Pancreas (tissue), 10 donors: Measurements from ENCODE around the gene MTMR10. TPM values are rescaled to one million over a fixed set of nuclear protein-coding genes. Genes with fewer than 3 reads are reported as not detected.

Source experiments
- ATAC-seq, 4 donors: fragments of 200-7000 bp; cut with Tn5 transposase; one replicate each; pipeline versions ENCODE4 v1.8.0 to v1.9.1; 2020; ENCODE audit warnings: mild to moderate bottlenecking in 4 of 4, moderate library complexity in 4 of 4
- DNase-seq, 6 donors: peaks; one replicate each; pipeline ENCODE4 v3.0.0-alpha.2; 2020
- FAIRE-seq: peaks from 2 replicates; lab custom pipeline; 2012; peaks lifted over from hg19 to GRCh38; lab: Jason Lieb, UNC
- H3K27ac ChIP-seq, 4 donors: fragments of 200-600 bp; sonication (generic); 1 replicate in 3 of 4; 2 replicates in 1 of 4; pipeline versions ENCODE4 v1.5.0 to v1.8.0; 2020
- H3K27me3 ChIP-seq, 4 donors: fragments of 200-600 bp; one replicate each; pipeline ENCODE4 v1.8.0; 2021
- H3K36me3 ChIP-seq, 3 donors: fragments of 200-600 bp; sonication (generic) in 1 of 3; one replicate each; pipeline versions ENCODE4 v1.5.0 to v1.8.0; 2020 to 2021
- H3K4me1 ChIP-seq, 3 donors: fragments of 200-600 bp; one replicate each; pipeline ENCODE4 v1.8.0; 2021
- H3K4me3 ChIP-seq, 4 donors: fragments of 200-600 bp; sonication (generic) in 2 of 4; one replicate each; pipeline versions ENCODE4 v1.5.0 to v1.8.0; 2020 to 2021
- H3K9me3 ChIP-seq, 4 donors: fragments of 200-600 bp; one replicate each; pipeline ENCODE4 v1.8.0; 2021
- CTCF ChIP-seq, 4 donors: fragments of 200-600 bp; sonication (generic) in 3 of 4; IDR thresholded peaks; one replicate each; pipeline versions ENCODE4 v1.5.0 to v1.8.0; 2021; ENCODE audit warnings: antibody characterized with exemption in 4 of 4
- WGBS, 2 donors: extraction: QIAGEN DNeasy Blood & Tissue Kit; methylation state at CpG; one replicate each; pipeline ENCODE4 v1.1.7; 2013; 5-methylcytosine and 5-hydroxymethylcytosine counted together
- intact Hi-C, 3 donors: fragments of 100-400 bp; cut with DNase I; formaldehyde crosslinking; loops; one replicate each; pipeline versions ENCODE4 v1.11.1 to v1.14.2; 2022
- polyA plus RNA-seq, 2 donors: library from polyadenylated mRNA; stranded (reverse); fragments of 200-250 nt; gene quantifications; one replicate each; pipeline ENCODE4 v1.2.3, GENCODE V29; 2013
- total RNA-seq, 6 donors: library from RNA; stranded (reverse); fragmentation: NEBNext Ultra II Directional in 4 of 6; extraction: Animal tissue kit (Norgen Biotek cat#: 25700) in 4 of 6; gene quantifications; one replicate each; pipeline versions ENCODE4 v1.2.1 to v1.2.4, GENCODE V29; 2021 to 2023
- donor health status: healthy with polysubstance abuse.
- donor health status: DM: no; HTN: no; CAD: no; lungs with moderate emphysema.
- donor health status: DM: no; HTN: no; CAD: no.
- donor health status: control.
- donor health status: control.
- donor health status: Bipolar disorder and iron deficiency.
- donor health status: DM: yes; HTN: yes; CAD: no.
- donor health status: DM: no; HTN: no; CAD: no.
- donor health status: DM: no; HTN: no; CAD: no.
- donor health status: DM: yes; HTN: yes; CAD: no.

MTMR10 gene
- total and polyA plus RNA-seq, 8 donors = 7.5 to 18.9 (median 12.0) TPM

DNA sequence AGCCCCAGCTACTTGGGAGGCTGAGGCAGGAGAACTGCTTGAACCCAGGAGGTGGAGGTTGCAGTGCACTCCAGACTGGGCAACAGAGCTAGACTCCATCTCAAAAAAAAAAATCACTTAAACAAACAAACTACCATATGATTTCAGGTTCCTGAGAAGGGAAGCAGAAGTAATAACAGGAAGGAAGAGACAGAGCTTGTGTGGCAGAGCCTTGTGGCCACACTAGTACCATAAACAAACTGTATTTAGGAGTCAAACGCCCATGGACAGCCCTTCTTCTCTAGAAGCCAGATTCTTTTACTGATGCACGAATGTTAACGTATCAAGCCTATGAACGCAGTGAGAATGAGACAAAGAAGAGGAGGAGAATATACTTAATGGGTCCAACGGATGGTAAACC is 12.0 kb downstream of the MTMR10 start:
- Histone ChIP-seq H3K36me3 (no peaks in the 10 kb centered on the region), H3K27me3 (no peaks in the 10 kb centered on the region), H3K4me3 (no peak overlapping the region), H3K4me1 (peaks cover 0 to under 1% (median 0%) of the 10 kb centered on the region in 3 donors), H3K27ac (no peak overlapping the region), H3K9me3 (no peaks in the 10 kb centered on the region)
- FAIRE-seq = no peak
- 94 to 95% methylated on average over 5 of the region's 5 CpGs for WGBS, 2 donors
- peak in 1 of 4 donors; percentile 48 for ATAC-seq
- no peak for TF ChIP-seq CTCF (IDR thresholded peaks at IDR 0.05)
- no peak for DNase-seq
- intact Hi-C loops = no loop called here

- no peaks in the 10 kb centered on the region for H3K27me3 ChIP-seq
- H3K4me3 ChIP-seq = no peak overlapping the region
- intact Hi-C loops = no loop called here
- H3K36me3 ChIP-seq = no peaks in the 10 kb centered on the region
- H3K4me1 ChIP-seq = no peaks in the 10 kb centered on the region
- no peak for TF ChIP-seq CTCF (IDR thresholded peaks at IDR 0.05)
- H3K9me3 ChIP-seq = no peaks in the 10 kb centered on the region
- DNase-seq = no peak
- FAIRE-seq = no peak
- ATAC-seq = no peak
- H3K27ac ChIP-seq = no peak overlapping the region
Observed at GRCh38 chr15:30978328-30978727, 13.1 kb downstream of the MTMR10 start.

DNA sequence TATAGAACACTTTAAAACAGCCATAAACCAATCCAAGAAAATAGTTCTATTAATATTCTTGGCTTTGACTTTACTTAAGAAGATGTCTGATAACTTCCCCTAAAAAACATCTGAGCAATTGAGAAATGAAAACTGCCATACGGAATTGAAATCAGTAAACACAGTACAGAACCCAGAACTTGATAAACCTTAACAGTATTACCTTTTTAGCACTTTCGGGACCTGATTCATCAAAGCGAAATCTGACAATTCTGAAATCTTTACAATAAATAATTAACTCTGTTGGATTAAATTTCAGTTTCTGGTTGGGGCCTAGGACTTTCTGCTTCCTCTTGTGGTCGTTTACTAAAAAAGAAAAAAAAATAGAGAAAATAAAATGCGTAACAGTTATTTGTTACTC is 17.3 kb downstream of the MTMR10 start:
- no peaks in the 10 kb centered on the region for H3K27me3 ChIP-seq
- no peak for TF ChIP-seq CTCF (IDR thresholded peaks at IDR 0.05)
- H3K4me1 ChIP-seq = no peaks in the 10 kb centered on the region
- 66 to 73% methylated on average over 5 of the region's 5 CpGs for whole genome bisulfite sequencing, 2 donors
- H3K4me3 ChIP-seq = no peak overlapping the region
- H3K36me3 ChIP-seq = no peaks in the 10 kb centered on the region
- no peak for ATAC-seq
- FAIRE-seq = no peak
- no peak overlapping the region for H3K27ac ChIP-seq
- DNase-seq = no peak
- no peaks in the 10 kb centered on the region for H3K9me3 ChIP-seq
- intact Hi-C loops = no loop called here

DNA sequence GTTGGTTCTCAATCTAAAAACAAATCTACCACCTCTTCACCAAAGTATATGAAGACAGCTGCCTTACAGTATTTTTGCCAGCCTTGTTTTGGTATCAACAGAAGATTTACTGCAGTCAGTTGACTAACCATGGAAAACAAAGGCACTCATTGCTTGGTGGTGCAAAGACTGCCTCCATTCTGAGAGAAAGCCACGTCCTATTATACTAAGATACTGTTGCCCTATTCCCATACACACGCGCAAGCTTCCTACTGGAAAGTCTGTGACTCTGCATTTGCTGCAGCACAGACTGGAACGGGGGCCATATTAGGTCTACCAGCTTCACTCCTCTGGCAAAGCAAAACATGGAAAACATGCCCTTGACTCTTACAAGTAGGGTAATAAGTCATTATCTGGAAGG is 18.0 kb downstream of the MTMR10 start:
- no peak for FAIRE-seq
- ATAC-seq = no peak
- H3K27me3 ChIP-seq = no peaks in the 10 kb centered on the region
- H3K36me3 ChIP-seq = no peaks in the 10 kb centered on the region
- no peak for TF ChIP-seq CTCF (IDR thresholded peaks at IDR 0.05)
- no peaks in the 10 kb centered on the region for H3K9me3 ChIP-seq
- 95 to 97% methylated on average over 4 of the region's 4 CpGs for WGBS, 2 donors
- DNase-seq = no peak
- no peaks in the 10 kb centered on the region for H3K4me1 ChIP-seq
- intact Hi-C loops = no loop called here
- H3K27ac ChIP-seq = no peak overlapping the region
- H3K4me3 ChIP-seq = no peak overlapping the region

GRCh38 chr15:30969724-30970123 is 21.7 kb downstream of the MTMR10 start:
- no peak overlapping the region for H3K27ac ChIP-seq
- DNase-seq (no peak), ATAC-seq (no peak), FAIRE-seq (no peak)
- 99 to 100% methylated on average over 2 of the region's 2 CpGs for WGBS, 2 donors
- intact Hi-C loops = no loop called here
- no peak overlapping the region for H3K4me3 ChIP-seq
- no peaks in the 10 kb centered on the region for H3K27me3 ChIP-seq
- no peak for TF ChIP-seq CTCF (IDR thresholded peaks at IDR 0.05)
- H3K9me3 ChIP-seq = no peaks in the 10 kb centered on the region
- no peaks in the 10 kb centered on the region for H3K36me3 ChIP-seq
- peaks cover 0 to 6% (median 0%) of the 10 kb centered on the region in 3 donors for H3K4me1 ChIP-seq
